Ishikawa (cell line): ENCODE measurements around the gene SRP9.

Source experiments
- CEBPB ChIP-seq: IDR thresholded peaks from 2 replicates; pipeline ENCODE4 v1.6.1; 2012
- CREB1 ChIP-seq: IDR thresholded peaks from 2 replicates; pipeline ENCODE4 v1.6.1; 2012; ENCODE audit warnings: low read depth
- EGR1 ChIP-seq: IDR thresholded peaks from 2 replicates; pipeline ENCODE4 v1.6.1; 2012
- EP300 ChIP-seq: IDR thresholded peaks from 2 replicates; pipeline ENCODE4 v1.6.1; 2012; ENCODE audit warnings: borderline replicate concordance
- FOXM1 ChIP-seq: IDR thresholded peaks from 2 replicates; pipeline ENCODE4 v1.6.1; 2012; ENCODE audit warnings: low read depth, borderline replicate concordance
- NFIC ChIP-seq: IDR thresholded peaks from 2 replicates; pipeline ENCODE4 v1.6.1; 2012
- RAD21 ChIP-seq: IDR thresholded peaks from 2 replicates; pipeline ENCODE4 v1.6.1; 2012; ENCODE audit warnings: low read depth
- REST ChIP-seq: IDR thresholded peaks from 2 replicates; pipeline ENCODE4 v1.6.1; 2012; ENCODE audit warnings: low read depth, mild to moderate bottlenecking
- TAF1 ChIP-seq: IDR thresholded peaks from 2 replicates; pipeline ENCODE4 v1.6.1; 2012; ENCODE audit warnings: low read depth, mild to moderate bottlenecking
- TCF12 ChIP-seq: IDR thresholded peaks from 2 replicates; pipeline ENCODE4 v1.6.1; 2012; ENCODE audit warnings: low read depth
- TEAD4 ChIP-seq: IDR thresholded peaks from 2 replicates; pipeline ENCODE4 v1.6.1; 2012
- USF1 ChIP-seq: IDR thresholded peaks from 2 replicates; pipeline ENCODE4 v1.6.1; 2012
- YY1 ChIP-seq: IDR thresholded peaks from 2 replicates; pipeline ENCODE4 v1.6.1; 2012; ENCODE audit warnings: low read depth
- ZBTB7A ChIP-seq: IDR thresholded peaks from 2 replicates; pipeline ENCODE4 v1.6.1; 2012; ENCODE audit warnings: low read depth
- TF ChIP-seq, protein P1 (sequence below): IDR thresholded peaks from 2 replicates; pipeline ENCODE4 v1.6.1; 2012

Gene SRP9

DNA sequence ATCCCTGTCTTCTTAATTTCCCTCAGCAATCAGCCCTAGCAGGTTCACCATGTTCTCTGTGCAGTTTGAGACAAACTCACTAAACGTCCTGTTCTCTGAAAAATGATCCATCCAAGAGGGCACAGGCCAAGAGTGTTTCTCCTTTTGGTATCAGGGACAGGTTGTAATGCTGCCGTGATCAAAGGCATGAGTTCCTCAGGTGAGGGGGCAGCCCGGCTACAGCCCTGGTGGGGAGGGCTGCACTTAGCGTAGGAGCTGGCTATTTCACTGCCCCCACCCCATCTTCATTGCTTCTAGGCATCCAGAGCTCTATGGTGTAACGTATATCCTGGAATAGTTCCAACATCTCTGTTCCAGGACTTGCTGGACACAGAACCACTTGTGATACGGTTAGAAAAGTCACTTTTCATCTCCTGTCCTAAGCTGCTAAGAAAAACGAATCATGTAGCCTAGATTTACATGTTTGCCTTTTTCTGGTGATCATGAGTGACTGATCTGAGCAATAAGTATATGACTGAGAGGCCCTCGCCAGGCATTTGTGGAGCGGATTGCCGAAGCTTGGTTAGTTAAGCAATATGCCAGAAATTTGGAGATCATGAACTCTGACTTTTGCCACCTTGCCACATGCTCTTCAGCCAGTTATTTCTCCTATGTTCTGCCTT is 41.1 kb upstream of the SRP9 start:
- TF ChIP-seq EP300, result no peak
- peak; percentile 54; the same call in 1 of the 2 replicates for TF ChIP-seq NFIC
- no peak for TF ChIP-seq TAF1
- TF ChIP-seq, protein P1, sequence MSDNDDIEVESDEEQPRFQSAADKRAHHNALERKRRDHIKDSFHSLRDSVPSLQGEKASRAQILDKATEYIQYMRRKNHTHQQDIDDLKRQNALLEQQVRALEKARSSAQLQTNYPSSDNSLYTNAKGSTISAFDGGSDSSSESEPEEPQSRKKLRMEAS, result no peak; the same call in 1 of the 2 replicates
- 0 out of 2 replicates have a peak, but pooled peaks have one; percentile 4 for TF ChIP-seq TEAD4

DNA sequence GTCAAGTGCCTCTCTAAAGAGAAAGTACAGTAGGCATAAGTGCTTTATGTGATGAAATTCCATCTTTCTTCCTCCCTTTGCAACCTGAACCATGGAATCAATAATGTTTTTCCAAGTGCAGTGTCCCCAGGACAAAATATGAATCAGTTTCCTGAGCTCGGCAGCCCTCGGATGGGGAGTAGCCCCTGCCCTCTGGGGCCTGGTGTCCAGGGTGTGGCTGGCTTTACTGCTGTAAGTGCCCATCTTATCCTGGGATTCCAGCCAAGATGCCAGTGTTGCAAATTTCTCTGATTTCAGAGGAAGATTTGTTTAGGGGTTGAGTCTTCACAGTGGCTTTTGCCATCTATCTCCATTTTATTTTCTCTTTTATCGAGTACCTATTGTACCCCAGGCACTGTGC is 40.5 kb upstream of the SRP9 start:
- no peak for TF ChIP-seq TCF12
- no peak for TF ChIP-seq EP300
- TF ChIP-seq TEAD4, result no peak
- TF ChIP-seq FOXM1, result no peak
- TF ChIP-seq REST, result no peak
- no peak for TF ChIP-seq EGR1

DNA sequence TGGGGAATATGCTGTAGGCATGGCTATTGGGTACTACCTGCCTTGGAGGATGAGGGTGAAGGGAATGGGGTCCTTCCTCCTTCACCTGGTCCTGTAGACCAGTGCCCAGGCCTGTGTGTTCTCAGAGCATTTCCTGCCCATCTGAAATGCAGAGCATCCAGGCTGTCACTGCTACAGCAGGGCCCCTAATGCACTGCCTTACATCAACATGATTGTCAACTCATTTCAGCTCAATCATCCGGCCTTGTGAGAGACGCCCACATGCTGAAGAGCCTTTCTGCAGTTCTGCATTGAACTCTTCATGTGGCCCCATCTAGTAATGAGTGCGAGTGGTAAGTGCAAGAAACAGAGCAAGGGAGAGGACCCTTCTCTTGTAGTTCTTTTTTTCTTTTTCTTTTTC is 39.8 kb upstream of the SRP9 start:
- TF ChIP-seq REST (no peak), EGR1 (no peak), TEAD4 (no peak)

DNA sequence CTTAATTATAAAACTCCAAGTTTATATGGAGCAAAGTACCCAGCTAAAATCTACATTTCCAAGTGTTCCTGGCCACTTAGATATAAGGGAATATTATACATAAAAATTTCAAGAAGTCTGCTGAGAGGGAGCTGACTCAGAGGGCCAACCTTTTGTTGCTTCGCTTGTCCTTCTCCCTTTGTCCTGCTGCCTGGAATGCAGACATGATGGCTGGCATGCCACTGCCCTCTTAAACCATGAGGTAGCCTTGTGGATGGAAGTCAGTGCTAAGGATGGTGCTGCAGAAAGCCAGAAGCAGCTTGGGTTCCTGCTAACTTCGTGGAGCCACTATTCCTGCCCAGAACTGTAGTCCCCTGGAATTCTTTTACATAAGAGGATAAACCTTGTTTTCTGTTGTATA is 38.9 kb upstream of the SRP9 start:
- TF ChIP-seq TCF12 (no peak), TEAD4 (peak; percentile 37; the same call in 1 of the 2 replicates)

- TF ChIP-seq RAD21, result no peak
- TF ChIP-seq YY1, result no peak
- TF ChIP-seq FOXM1, result no peak
- no peak for TF ChIP-seq CEBPB
- no peak for TF ChIP-seq EGR1
- no peak for TF ChIP-seq TAF1
- TF ChIP-seq REST, result no peak
- no peak for TF ChIP-seq ZBTB7A
- TF ChIP-seq TCF12, result no peak
- TF ChIP-seq NFIC, result no peak
These were observed 38.0 kb upstream of the SRP9 start for GRCh38 chr1:225739542-225740107.

- TF ChIP-seq CREB1 (no peak), YY1 (no peak), ZBTB7A (no peak)
These were observed 32.9 kb upstream of the SRP9 start for GRCh38 chr1:225744745-225745144.

DNA sequence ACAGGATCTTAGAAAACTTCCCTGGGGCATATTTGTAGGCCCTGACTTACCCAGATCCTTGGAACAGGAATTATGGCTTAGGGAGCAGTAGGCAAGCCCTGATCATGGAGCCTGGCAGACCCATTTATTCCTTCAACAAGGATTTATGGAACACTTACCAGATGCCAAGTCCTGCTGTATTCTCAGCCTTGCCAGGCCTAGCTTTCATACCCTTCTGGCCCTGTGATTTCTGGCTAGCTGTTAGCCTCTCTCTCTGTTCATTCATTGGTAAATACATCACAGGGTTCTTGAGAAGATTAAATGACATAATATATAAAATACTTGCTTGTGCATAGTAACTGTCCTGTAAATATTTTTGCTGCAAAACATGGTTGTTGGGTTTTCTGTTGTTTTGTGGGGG is 32.4 kb upstream of the SRP9 start:
- TF ChIP-seq NFIC, result no peak
- TF ChIP-seq YY1, result no peak
- TF ChIP-seq TCF12, result no peak
- TF ChIP-seq EGR1, result no peak
- no peak for TF ChIP-seq RAD21
- TF ChIP-seq TAF1, result no peak
- no peak for TF ChIP-seq USF1
- TF ChIP-seq CREB1, result no peak
- TF ChIP-seq REST, result no peak
- TF ChIP-seq, protein P1, result no peak
- TF ChIP-seq FOXM1, result no peak
- TF ChIP-seq CEBPB, result no peak
- TF ChIP-seq ZBTB7A, result no peak
- no peak for TF ChIP-seq EP300
- no peak for TF ChIP-seq TEAD4
